ENCODE data around the gene LBP.

DNA sequence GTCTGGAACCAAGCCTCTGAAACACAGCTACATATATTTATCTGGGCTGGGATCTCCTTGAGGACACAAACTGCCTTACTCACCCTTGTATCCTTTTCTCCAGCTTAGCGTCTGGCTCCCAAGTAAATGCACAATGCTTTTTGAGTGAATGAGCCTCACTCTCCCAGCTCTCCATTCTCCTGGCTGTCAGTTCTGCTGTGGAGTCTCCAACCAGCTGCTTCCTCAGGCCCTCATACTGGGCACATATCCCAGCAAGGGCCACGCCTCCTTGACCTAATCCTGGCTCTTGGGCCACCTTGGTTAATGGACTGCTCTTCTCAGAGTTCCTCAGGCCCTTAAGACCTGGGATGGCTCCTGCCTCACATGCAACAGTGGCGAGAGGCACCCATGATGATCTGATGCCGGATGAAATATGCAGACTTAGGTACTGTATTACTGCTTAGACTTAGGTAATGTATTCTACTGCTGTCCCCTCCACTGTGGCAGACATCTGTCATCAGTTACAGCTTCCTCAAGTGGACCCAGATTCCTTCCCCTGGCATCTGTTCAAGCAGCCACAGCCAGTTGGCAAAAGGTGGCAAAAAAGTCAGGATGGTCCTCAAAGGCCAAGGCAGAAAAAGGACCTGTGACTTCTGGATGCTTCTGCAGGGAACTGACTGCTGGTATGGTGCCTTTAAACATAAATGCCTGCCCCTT is 72.4 kb downstream of the LBP start:
- TF ChIP-seq GATA2 (IDR thresholded peaks at IDR 0.05; ENCODE audit: low read depth, low read length) = no peak; the same call in 1 of the 2 replicates
- no peak for TF ChIP-seq GATA3 (IDR thresholded peaks at IDR 0.05; ENCODE audit: low read depth, low read length)
